Upper lobe of left lung (tissue), 4 donors: ENCODE data around the gene SPAG8.

Experiments used
- POLR2A ChIP-seq, 4 donors: fragments of 450-650 bp; IDR thresholded peaks; one replicate each; pipeline ENCODE4 v1.5.1; 2016 to 2017; ENCODE audit warnings: antibody characterized with exemption in 4 of 4, mild to moderate bottlenecking in 2 of 4
- POLR2AphosphoS5 ChIP-seq, 2 donors: sonication (generic); formaldehyde crosslinking; IDR thresholded peaks; one replicate each; pipeline ENCODE4 v1.5.1; 2017; ENCODE audit warnings: antibody characterized with exemption in 2 of 2

- TF ChIP-seq POLR2AphosphoS5 (IDR thresholded peaks at IDR 0.05), result peak in 1 of 2 donors; percentile 51
- no peak for TF ChIP-seq POLR2A (IDR thresholded peaks at IDR 0.05)
Measured at GRCh38 chr9:35844628-35845270, 32.7 kb upstream of the SPAG8 start.
